Activated CD8-positive, alpha-beta memory T cell treated with anti-CD3 and anti-CD28 coated beads, Interleukin-2, amount 50 U/mL, for 4 hours (primary cell): Measurements from ENCODE around the gene ZNHIT2.

Experiments
- DNase-seq: peaks from one replicate; pipeline ENCODE4 v3.0.0-alpha.2; 2020

ZNHIT2 gene

GRCh38 chr11:65067446-65067845 lies 50.1 kb downstream of the ZNHIT2 start:
- no peak for DNase-seq

- DNase-seq, result no peak
Measured at GRCh38 chr11:65066805-65067291, 50.7 kb downstream of the ZNHIT2 start.
